Right lobe of liver (tissue), 4 donors: ENCODE measurements around the gene NDUFS2.

Experiments used
- CTCF ChIP-seq, 4 donors: fragments of 200-600 bp in 3 of 4; fragments of 450-650 bp in 1 of 4; IDR thresholded peaks; one replicate each; pipeline versions ENCODE4 v1.5.1 to v1.8.0; 2016 to 2022; ENCODE audit warnings: antibody characterized with exemption in 4 of 4, mild to moderate bottlenecking in 2 of 4
- POLR2A ChIP-seq: fragments of 450-650 bp; IDR thresholded peaks from one replicate; pipeline ENCODE4 v1.6.1; 2017; ENCODE audit warnings: antibody characterized with exemption, mild to moderate bottlenecking
- donor health status: DM: no; HTN: no; CAD: no.
- donor health status: DM: no; HTN: no; CAD: no.
- donor health status: DM: no; HTN: yes; CAD: no.

- TF ChIP-seq CTCF (IDR thresholded peaks at IDR 0.05) (no peak), POLR2A (no peak)
Measured at GRCh38 chr1:161177936-161178244, 24.3 kb upstream of the NDUFS2 start.
